Erythroblast (primary cell): ENCODE data around the gene NAALAD2.

ENCODE experiments used
- GATA1 ChIP-seq: IDR thresholded peaks from 2 replicates; pipeline ENCODE4 v1.6.1; 2011; ENCODE audit warnings: low read depth, mild to moderate bottlenecking, control low read depth, low read length, moderate library complexity
- POLR2A ChIP-seq: IDR thresholded peaks from 2 replicates; pipeline ENCODE4 v1.6.1; 2011; ENCODE audit warnings: mild to moderate bottlenecking, low read length

DNA sequence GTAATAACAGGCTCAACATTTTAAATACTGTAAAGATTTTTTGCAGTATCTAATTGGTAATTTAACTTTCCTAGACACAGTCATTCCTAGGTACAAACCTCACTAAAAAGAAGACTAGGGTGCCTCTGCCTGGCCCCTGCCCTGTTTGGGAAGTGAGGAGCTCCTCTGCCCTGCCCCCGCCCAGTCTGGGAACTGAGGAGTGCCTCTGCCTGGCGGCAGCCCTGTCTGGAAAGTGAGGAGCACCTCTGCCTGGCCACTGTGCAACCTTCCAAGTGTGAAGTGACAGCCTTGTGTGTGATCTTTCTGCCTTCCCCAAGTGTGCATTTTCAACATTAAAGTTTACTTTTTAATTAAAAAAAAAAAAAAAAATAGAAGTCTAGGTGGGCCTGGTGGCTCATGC lies 84.1 kb downstream of the NAALAD2 start:
- TF ChIP-seq POLR2A (no peak), GATA1 (no peak)
